WTC11 (cell line): Measurements from ENCODE around the gene LTBP2. TPM values are rescaled to one million over a fixed set of nuclear protein-coding genes. Genes with fewer than 3 reads are reported as not detected.

ENCODE experiments used
- ATAC-seq: fragments of 200-7000 bp; cut with Tn5 transposase; 2 replicates; pipeline ENCODE4 v1.10.0; 2021; ENCODE audit warnings: mild to moderate bottlenecking, moderate library complexity
- CTCF ChIA-PET: fragments of 300-600 bp; sonication (Branson Sonifier 250); formaldehyde crosslinking; loops from one replicate; lab custom pipeline; 2021; ENCODE audit warnings: antibody characterized with exemption; lab: Charles Lee
- POLR2A ChIA-PET: fragments of 350-600 bp; sonication (Branson Sonifier 250); formaldehyde crosslinking; loops from one replicate; lab custom pipeline; 2021; ENCODE audit warnings: antibody characterized with exemption; lab: Charles Lee
- DNase-seq: peaks from one replicate; pipeline ENCODE4 v3.0.0; 2021; ENCODE audit warnings: low spot score
- H3K27ac Mint-ChIP-seq: 2 replicates; pipeline ENCODE4 v1.8.0; 2021; ENCODE audit warnings: mixed read lengths
- H3K27me3 Mint-ChIP-seq: 2 replicates; pipeline ENCODE4 v1.8.0; 2021; ENCODE audit warnings: low read depth, mild to moderate bottlenecking, moderate library complexity, mixed read lengths
- H3K36me3 Mint-ChIP-seq: 2 replicates; pipeline ENCODE4 v1.8.0; 2021; ENCODE audit warnings: mixed read lengths
- H3K4me1 Mint-ChIP-seq: 2 replicates; pipeline ENCODE4 v1.8.0; 2022; ENCODE audit warnings: mixed read lengths
- H3K4me3 Mint-ChIP-seq: 2 replicates; pipeline ENCODE4 v1.8.0; 2021; ENCODE audit warnings: mild to moderate bottlenecking, moderate library complexity, mixed read lengths
- H3K9me3 Mint-ChIP-seq: 2 replicates; pipeline ENCODE4 v1.8.0; 2021; ENCODE audit warnings: mixed read lengths
- FOXK1 ChIP-seq: sonication (generic); formaldehyde crosslinking; IDR thresholded peaks from 2 replicates; pipeline ENCODE4 v1.8.0; 2022; ENCODE audit warnings: mild to moderate bottlenecking, moderate library complexity, missing genetic modification reagents
- GRHL2 ChIP-seq: fragments of 250-450 bp; sonication (Bioruptor Pico); IDR thresholded peaks from 2 replicates; pipeline ENCODE4 v1.8.0; 2022; ENCODE audit warnings: mild to moderate bottlenecking, moderate library complexity; ENCODE audit not compliant: insufficient replicate concordance, severe bottlenecking
- GTF2I ChIP-seq: fragments of 250-450 bp; sonication (Bioruptor Pico); conservative IDR thresholded peaks from 2 replicates; pipeline ENCODE4 v1.4.0; 2021; ENCODE audit warnings: mild to moderate bottlenecking
- HMGA2 ChIP-seq: fragments of 250-450 bp; sonication (Bioruptor Pico); IDR thresholded peaks from 2 replicates; pipeline ENCODE4 v1.4.0; 2021; ENCODE audit warnings: mild to moderate bottlenecking, moderate library complexity
- MYBL2 ChIP-seq: sonication (generic); formaldehyde crosslinking; IDR thresholded peaks from 2 replicates; pipeline ENCODE4 v1.8.1; 2023; ENCODE audit warnings: mild to moderate bottlenecking, moderate library complexity, missing genetic modification reagents
- RORB ChIP-seq: fragments of 250-450 bp; sonication (Bioruptor Pico); IDR thresholded peaks from 2 replicates; pipeline ENCODE4 v1.9.0; 2021; ENCODE audit warnings: mild to moderate bottlenecking
- TEAD4 ChIP-seq: sonication (generic); formaldehyde crosslinking; IDR thresholded peaks from 2 replicates; pipeline ENCODE4 v1.8.0; 2022; ENCODE audit warnings: mild to moderate bottlenecking, missing genetic modification reagents
- TP53 ChIP-seq: sonication (generic); formaldehyde crosslinking; IDR thresholded peaks from 2 replicates; pipeline ENCODE4 v1.8.1; 2023; ENCODE audit warnings: mild to moderate bottlenecking, missing genetic modification reagents
- ZBTB21 ChIP-seq: sonication (generic); formaldehyde crosslinking; IDR thresholded peaks from 2 replicates; pipeline ENCODE4 v1.8.1; 2023; ENCODE audit warnings: mild to moderate bottlenecking, missing genetic modification reagents, borderline replicate concordance
- ZNF138 ChIP-seq: sonication (generic); formaldehyde crosslinking; conservative IDR thresholded peaks from 2 replicates; pipeline ENCODE4 v1.8.1; 2022; ENCODE audit warnings: mild to moderate bottlenecking, moderate library complexity, missing genetic modification reagents
- ZNF263 ChIP-seq: sonication (generic); formaldehyde crosslinking; IDR thresholded peaks from 2 replicates; pipeline ENCODE4 v1.8.1; 2022; ENCODE audit warnings: low read depth, mild to moderate bottlenecking, moderate library complexity, missing genetic modification reagents
- ZNF317 ChIP-seq: sonication (generic); formaldehyde crosslinking; IDR thresholded peaks from 2 replicates; pipeline ENCODE4 v1.8.1; 2023; ENCODE audit warnings: low read depth, mild to moderate bottlenecking, moderate library complexity, missing genetic modification reagents, borderline replicate concordance
- ZNF416 ChIP-seq: fragments of 250-450 bp; sonication (Bioruptor Pico); IDR thresholded peaks from 2 replicates; pipeline ENCODE4 v1.9.0; 2021; ENCODE audit warnings: mild to moderate bottlenecking, inconsistent platforms
- total RNA-seq: library from RNA; stranded (reverse); gene quantifications from 3 replicates; pipeline ENCODE4 v1.2.3, GENCODE V29; 2021
- TF ChIP-seq, protein P1 (sequence below): sonication (generic); formaldehyde crosslinking; IDR thresholded peaks from 2 replicates; pipeline ENCODE4 v1.8.0; 2023; ENCODE audit warnings: mild to moderate bottlenecking, missing genetic modification reagents
- TF ChIP-seq, protein P2 (sequence below): sonication (generic); formaldehyde crosslinking; IDR thresholded peaks from 2 replicates; pipeline ENCODE4 v1.8.1; 2023; ENCODE audit warnings: mild to moderate bottlenecking, missing genetic modification reagents
- TF ChIP-seq, protein P3 (sequence below): sonication (generic); formaldehyde crosslinking; IDR thresholded peaks from 2 replicates; pipeline ENCODE4 v1.8.1; 2023; ENCODE audit warnings: mild to moderate bottlenecking, moderate library complexity, missing genetic modification reagents
- TF ChIP-seq, protein P4 (sequence below): fragments of 250-450 bp; sonication (Bioruptor Pico); IDR thresholded peaks from 2 replicates; pipeline ENCODE4 v1.9.0; 2021; ENCODE audit warnings: moderate library complexity, mild to moderate bottlenecking, inconsistent platforms, borderline replicate concordance
- TF ChIP-seq, protein P5 (sequence below): sonication (generic); formaldehyde crosslinking; IDR thresholded peaks from 2 replicates; pipeline ENCODE4 v1.8.1; 2023; ENCODE audit warnings: mild to moderate bottlenecking, missing genetic modification reagents, borderline replicate concordance
- TF ChIP-seq, protein P6 (sequence below): sonication (generic); formaldehyde crosslinking; conservative IDR thresholded peaks from 2 replicates; pipeline ENCODE4 v1.8.1; 2023; ENCODE audit warnings: mild to moderate bottlenecking, low read depth, missing genetic modification reagents, moderate library complexity
- TF ChIP-seq, protein P7 (sequence below): sonication (generic); formaldehyde crosslinking; IDR thresholded peaks from 2 replicates; pipeline ENCODE4 v1.8.0; 2022; ENCODE audit warnings: mild to moderate bottlenecking, missing genetic modification reagents

Gene LTBP2
- total RNA-seq, 1 experiment from 2014 or later: 1.2 TPM

DNA sequence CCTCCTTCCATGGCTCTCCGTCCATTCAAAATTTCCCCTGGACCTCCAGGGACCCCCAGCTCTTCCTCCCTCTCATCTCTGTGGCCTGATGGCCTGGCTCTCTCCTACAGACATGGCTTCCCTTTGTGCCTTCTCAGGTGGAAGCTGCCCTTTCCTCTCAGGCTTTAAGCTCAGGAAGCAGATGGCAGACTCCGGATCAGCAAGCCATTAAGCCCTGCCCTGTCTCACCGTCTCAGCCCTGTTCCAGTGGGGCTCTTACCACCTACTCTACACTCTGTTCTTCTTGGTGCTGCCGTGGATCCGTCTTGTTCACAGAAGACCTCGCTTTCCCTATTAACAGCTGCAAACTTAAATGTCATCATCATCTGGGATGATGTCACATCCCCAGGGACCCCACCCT is 152.1 kb downstream of the LTBP2 start:
- ChIA-PET CTCF (interaction anchor here (0.6 to 3.3 kb wide), 7 partner anchors 11 to 1310 kb away, joined by 3 to 11 read pairs (median 4); no protein-coding TSS in a partner anchor), POLR2A (no interaction called here)
- no peak overlapping the region for H3K27ac Mint-ChIP-seq
- DNase-seq: no peak
- H3K4me3 Mint-ChIP-seq: no peak overlapping the region
- no peak for TF ChIP-seq RORB (CRISPR knock-in tag)
- no peak for TF ChIP-seq GTF2I (CRISPR knock-in tag)
- TF ChIP-seq GRHL2: no peak
- TF ChIP-seq FOXK1 (CRISPR knock-in tag): no peak
- TF ChIP-seq, protein P1, sequence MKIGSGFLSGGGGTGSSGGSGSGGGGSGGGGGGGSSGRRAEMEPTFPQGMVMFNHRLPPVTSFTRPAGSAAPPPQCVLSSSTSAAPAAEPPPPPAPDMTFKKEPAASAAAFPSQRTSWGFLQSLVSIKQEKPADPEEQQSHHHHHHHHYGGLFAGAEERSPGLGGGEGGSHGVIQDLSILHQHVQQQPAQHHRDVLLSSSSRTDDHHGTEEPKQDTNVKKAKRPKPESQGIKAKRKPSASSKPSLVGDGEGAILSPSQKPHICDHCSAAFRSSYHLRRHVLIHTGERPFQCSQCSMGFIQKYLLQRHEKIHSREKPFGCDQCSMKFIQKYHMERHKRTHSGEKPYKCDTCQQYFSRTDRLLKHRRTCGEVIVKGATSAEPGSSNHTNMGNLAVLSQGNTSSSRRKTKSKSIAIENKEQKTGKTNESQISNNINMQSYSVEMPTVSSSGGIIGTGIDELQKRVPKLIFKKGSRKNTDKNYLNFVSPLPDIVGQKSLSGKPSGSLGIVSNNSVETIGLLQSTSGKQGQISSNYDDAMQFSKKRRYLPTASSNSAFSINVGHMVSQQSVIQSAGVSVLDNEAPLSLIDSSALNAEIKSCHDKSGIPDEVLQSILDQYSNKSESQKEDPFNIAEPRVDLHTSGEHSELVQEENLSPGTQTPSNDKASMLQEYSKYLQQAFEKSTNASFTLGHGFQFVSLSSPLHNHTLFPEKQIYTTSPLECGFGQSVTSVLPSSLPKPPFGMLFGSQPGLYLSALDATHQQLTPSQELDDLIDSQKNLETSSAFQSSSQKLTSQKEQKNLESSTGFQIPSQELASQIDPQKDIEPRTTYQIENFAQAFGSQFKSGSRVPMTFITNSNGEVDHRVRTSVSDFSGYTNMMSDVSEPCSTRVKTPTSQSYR (CRISPR knock-in tag): no peak
- TF ChIP-seq TEAD4: no peak
- TF ChIP-seq HMGA2 (CRISPR knock-in tag): no peak
- TF ChIP-seq, protein P2, sequence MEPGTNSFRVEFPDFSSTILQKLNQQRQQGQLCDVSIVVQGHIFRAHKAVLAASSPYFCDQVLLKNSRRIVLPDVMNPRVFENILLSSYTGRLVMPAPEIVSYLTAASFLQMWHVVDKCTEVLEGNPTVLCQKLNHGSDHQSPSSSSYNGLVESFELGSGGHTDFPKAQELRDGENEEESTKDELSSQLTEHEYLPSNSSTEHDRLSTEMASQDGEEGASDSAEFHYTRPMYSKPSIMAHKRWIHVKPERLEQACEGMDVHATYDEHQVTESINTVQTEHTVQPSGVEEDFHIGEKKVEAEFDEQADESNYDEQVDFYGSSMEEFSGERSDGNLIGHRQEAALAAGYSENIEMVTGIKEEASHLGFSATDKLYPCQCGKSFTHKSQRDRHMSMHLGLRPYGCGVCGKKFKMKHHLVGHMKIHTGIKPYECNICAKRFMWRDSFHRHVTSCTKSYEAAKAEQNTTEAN (CRISPR knock-in tag): no peak
- TF ChIP-seq TP53: no peak
- peaks cover 3% of the 10 kb centered on the region for H3K4me1 Mint-ChIP-seq
- no peak for ATAC-seq
- H3K9me3 Mint-ChIP-seq: peaks cover 7% of the 10 kb centered on the region
- peaks cover 6% of the 10 kb centered on the region for H3K36me3 Mint-ChIP-seq
- H3K27me3 Mint-ChIP-seq: peaks cover 4% of the 10 kb centered on the region; the same call in 1 of the 2 replicates

DNA sequence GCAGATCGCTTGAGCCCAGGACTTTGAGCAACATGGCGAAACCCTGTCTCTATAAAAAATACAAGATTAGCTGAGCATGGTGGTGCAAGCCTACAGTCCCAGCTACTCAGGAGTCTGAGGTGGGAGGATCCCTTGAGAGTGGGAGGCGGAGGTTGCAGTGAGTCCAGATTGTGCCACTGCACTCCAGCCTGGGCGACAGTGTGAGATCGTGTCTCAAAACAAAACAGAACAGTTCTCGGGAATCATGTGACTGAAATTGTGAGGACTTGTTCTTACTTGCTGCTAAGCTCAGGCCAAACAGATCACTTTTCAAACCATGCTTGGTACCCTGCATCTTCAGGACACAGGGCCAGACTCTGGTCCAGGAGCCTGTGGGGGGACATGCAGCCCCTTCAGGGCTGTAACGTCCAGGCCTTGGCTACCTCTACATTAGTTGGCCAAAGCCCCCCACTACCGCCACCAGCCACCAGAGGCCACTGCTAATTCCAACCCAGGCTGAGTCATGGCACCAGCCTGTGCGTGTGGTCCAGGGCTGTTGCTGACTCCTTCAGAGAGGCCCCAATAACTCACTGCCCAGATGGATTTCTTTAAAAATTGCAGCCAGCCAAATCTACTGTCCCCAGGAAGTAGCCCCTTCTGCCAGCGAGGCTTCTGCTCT is 152.6 kb downstream of the LTBP2 start:
- no peak overlapping the region for H3K27ac Mint-ChIP-seq
- H3K4me1 Mint-ChIP-seq: peaks cover 3% of the 10 kb centered on the region
- TF ChIP-seq ZBTB21 (CRISPR knock-in tag): no peak
- TF ChIP-seq, protein P3, sequence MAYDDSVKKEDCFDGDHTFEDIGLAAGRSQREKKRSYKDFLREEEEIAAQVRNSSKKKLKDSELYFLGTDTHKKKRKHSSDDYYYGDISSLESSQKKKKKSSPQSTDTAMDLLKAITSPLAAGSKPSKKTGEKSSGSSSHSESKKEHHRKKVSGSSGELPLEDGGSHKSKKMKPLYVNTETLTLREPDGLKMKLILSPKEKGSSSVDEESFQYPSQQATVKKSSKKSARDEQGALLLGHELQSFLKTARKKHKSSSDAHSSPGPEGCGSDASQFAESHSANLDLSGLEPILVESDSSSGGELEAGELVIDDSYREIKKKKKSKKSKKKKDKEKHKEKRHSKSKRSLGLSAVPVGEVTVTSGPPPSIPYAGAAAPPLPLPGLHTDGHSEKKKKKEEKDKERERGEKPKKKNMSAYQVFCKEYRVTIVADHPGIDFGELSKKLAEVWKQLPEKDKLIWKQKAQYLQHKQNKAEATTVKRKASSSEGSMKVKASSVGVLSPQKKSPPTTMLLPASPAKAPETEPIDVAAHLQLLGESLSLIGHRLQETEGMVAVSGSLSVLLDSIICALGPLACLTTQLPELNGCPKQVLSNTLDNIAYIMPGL (CRISPR knock-in tag): no peak
- TF ChIP-seq, protein P4, sequence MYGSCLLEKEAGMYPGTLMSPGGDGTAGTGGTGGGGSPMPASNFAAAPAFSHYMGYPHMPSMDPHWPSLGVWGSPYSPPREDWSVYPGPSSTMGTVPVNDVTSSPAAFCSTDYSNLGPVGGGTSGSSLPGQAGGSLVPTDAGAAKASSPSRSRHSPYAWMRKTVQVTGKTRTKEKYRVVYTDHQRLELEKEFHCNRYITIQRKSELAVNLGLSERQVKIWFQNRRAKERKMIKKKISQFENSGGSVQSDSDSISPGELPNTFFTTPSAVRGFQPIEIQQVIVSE (CRISPR knock-in tag): no peak
- TF ChIP-seq ZNF317 (CRISPR knock-in tag): no peak
- no peak for TF ChIP-seq MYBL2 (CRISPR knock-in tag)
- TF ChIP-seq ZNF263: no peak
- TF ChIP-seq ZNF138 (CRISPR knock-in tag): no peak
- TF ChIP-seq, protein P5, sequence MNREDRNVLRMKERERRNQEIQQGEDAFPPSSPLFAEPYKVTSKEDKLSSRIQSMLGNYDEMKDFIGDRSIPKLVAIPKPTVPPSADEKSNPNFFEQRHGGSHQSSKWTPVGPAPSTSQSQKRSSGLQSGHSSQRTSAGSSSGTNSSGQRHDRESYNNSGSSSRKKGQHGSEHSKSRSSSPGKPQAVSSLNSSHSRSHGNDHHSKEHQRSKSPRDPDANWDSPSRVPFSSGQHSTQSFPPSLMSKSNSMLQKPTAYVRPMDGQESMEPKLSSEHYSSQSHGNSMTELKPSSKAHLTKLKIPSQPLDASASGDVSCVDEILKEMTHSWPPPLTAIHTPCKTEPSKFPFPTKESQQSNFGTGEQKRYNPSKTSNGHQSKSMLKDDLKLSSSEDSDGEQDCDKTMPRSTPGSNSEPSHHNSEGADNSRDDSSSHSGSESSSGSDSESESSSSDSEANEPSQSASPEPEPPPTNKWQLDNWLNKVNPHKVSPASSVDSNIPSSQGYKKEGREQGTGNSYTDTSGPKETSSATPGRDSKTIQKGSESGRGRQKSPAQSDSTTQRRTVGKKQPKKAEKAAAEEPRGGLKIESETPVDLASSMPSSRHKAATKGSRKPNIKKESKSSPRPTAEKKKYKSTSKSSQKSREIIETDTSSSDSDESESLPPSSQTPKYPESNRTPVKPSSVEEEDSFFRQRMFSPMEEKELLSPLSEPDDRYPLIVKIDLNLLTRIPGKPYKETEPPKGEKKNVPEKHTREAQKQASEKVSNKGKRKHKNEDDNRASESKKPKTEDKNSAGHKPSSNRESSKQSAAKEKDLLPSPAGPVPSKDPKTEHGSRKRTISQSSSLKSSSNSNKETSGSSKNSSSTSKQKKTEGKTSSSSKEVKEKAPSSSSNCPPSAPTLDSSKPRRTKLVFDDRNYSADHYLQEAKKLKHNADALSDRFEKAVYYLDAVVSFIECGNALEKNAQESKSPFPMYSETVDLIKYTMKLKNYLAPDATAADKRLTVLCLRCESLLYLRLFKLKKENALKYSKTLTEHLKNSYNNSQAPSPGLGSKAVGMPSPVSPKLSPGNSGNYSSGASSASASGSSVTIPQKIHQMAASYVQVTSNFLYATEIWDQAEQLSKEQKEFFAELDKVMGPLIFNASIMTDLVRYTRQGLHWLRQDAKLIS (CRISPR knock-in tag): no peak
- TF ChIP-seq, protein P6, sequence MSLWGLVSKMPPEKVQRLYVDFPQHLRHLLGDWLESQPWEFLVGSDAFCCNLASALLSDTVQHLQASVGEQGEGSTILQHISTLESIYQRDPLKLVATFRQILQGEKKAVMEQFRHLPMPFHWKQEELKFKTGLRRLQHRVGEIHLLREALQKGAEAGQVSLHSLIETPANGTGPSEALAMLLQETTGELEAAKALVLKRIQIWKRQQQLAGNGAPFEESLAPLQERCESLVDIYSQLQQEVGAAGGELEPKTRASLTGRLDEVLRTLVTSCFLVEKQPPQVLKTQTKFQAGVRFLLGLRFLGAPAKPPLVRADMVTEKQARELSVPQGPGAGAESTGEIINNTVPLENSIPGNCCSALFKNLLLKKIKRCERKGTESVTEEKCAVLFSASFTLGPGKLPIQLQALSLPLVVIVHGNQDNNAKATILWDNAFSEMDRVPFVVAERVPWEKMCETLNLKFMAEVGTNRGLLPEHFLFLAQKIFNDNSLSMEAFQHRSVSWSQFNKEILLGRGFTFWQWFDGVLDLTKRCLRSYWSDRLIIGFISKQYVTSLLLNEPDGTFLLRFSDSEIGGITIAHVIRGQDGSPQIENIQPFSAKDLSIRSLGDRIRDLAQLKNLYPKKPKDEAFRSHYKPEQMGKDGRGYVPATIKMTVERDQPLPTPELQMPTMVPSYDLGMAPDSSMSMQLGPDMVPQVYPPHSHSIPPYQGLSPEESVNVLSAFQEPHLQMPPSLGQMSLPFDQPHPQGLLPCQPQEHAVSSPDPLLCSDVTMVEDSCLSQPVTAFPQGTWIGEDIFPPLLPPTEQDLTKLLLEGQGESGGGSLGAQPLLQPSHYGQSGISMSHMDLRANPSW: no peak
- no peak for TF ChIP-seq ZNF416 (CRISPR knock-in tag)
- TF ChIP-seq, protein P7, sequence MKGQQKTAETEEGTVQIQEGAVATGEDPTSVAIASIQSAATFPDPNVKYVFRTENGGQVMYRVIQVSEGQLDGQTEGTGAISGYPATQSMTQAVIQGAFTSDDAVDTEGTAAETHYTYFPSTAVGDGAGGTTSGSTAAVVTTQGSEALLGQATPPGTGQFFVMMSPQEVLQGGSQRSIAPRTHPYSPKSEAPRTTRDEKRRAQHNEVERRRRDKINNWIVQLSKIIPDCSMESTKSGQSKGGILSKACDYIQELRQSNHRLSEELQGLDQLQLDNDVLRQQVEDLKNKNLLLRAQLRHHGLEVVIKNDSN (CRISPR knock-in tag): 0 out of 2 replicates have a peak, but pooled peaks have one; percentile 15

More for the DNA sequence above, 152.6 kb downstream of the LTBP2 start:
- Mint-ChIP-seq H3K27me3 (peaks cover 4% of the 10 kb centered on the region; the same call in 1 of the 2 replicates), H3K36me3 (peaks cover 11% of the 10 kb centered on the region), H3K9me3 (peaks cover 12% of the 10 kb centered on the region), H3K4me3 (no peak overlapping the region)
- CTCF ChIA-PET: interaction anchor here (0.6 to 3.3 kb wide), 5 partner anchors 10 to 1311 kb away, joined by 3 to 11 read pairs (median 4); no protein-coding TSS in a partner anchor
- ATAC-seq: peak; percentile 98
- peak; percentile 77 for DNase-seq
- POLR2A ChIA-PET: no interaction called here
